K562 (cell line): ENCODE measurements around the gene GRM5.

Experiments
- POLR2A ChIP-seq: fragments of 450-650 bp; conservative IDR thresholded peaks from 2 replicates; pipeline ENCODE4 v1.6.1; 2016
- SNIP1 ChIP-seq: fragments of 450-650 bp; IDR thresholded peaks from 2 replicates; pipeline ENCODE4 v1.7.1; 2017; ENCODE audit warnings: low read depth, mild to moderate bottlenecking
- TF ChIP-seq, protein P1 (sequence below): conservative IDR thresholded peaks from 2 replicates; pipeline ENCODE4 v1.6.1; 2011; ENCODE audit warnings: low read depth, mild to moderate bottlenecking, low read length; ENCODE audit not compliant: control insufficient read depth
- TF ChIP-seq, protein P2 (sequence below), 3 experiments: IDR thresholded peaks in 2 of 3; conservative IDR thresholded peaks in 1 of 3; 2 replicates each; pipeline ENCODE4 v1.5.1; 2011 to 2012; ENCODE audit warnings: low read length in 3 of 3, mild to moderate bottlenecking in 3 of 3, control low read depth in 2 of 3, improper control_type of control experiment in 1 of 3, inconsistent platforms in 1 of 3, low read depth in 1 of 3, mixed read lengths in 1 of 3, moderate library complexity in 1 of 3; ENCODE audit not compliant: insufficient read depth in 2 of 3
- TF ChIP-seq, protein P3 (sequence below): sonication (generic); formaldehyde crosslinking; IDR thresholded peaks from 2 replicates; pipeline ENCODE4 v1.8.0; 2023; ENCODE audit warnings: mild to moderate bottlenecking, missing genetic modification reagents
- TF ChIP-seq, protein P4 (sequence below): sonication (generic); formaldehyde crosslinking; IDR thresholded peaks from 2 replicates; pipeline ENCODE4 v1.9.0; 2022; ENCODE audit warnings: mild to moderate bottlenecking, missing genetic modification reagents
- TF ChIP-seq, protein P5 (sequence below): fragments of 450-650 bp; formaldehyde crosslinking; IDR thresholded peaks from 2 replicates; pipeline ENCODE4 v1.4.0; 2022; ENCODE audit warnings: missing genetic modification characterization

DNA sequence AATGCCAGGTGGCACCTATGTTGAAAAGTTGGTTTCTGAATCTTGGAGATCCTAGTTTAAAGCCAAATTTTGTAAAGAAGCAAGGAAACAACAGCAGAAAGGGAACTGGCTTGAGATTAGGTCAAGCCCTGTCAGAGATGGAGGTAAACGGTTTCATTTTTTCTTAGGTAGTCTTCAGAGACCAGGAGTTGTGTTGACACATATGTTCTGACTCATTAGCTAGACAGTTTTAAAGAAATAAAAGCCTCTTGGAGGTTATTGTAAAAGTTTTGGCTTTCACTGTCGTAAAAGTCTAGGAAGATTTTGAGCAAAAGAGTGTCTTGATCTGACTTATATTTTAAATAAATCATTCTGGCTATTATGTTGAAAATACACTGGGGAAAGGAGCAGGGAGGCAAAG, 576.8 kb downstream of the GRM5 start:
- TF ChIP-seq, protein P1, sequence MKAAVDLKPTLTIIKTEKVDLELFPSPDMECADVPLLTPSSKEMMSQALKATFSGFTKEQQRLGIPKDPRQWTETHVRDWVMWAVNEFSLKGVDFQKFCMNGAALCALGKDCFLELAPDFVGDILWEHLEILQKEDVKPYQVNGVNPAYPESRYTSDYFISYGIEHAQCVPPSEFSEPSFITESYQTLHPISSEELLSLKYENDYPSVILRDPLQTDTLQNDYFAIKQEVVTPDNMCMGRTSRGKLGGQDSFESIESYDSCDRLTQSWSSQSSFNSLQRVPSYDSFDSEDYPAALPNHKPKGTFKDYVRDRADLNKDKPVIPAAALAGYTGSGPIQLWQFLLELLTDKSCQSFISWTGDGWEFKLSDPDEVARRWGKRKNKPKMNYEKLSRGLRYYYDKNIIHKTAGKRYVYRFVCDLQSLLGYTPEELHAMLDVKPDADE: no peak
- TF ChIP-seq SNIP1: no peak
- TF ChIP-seq, protein P2, sequence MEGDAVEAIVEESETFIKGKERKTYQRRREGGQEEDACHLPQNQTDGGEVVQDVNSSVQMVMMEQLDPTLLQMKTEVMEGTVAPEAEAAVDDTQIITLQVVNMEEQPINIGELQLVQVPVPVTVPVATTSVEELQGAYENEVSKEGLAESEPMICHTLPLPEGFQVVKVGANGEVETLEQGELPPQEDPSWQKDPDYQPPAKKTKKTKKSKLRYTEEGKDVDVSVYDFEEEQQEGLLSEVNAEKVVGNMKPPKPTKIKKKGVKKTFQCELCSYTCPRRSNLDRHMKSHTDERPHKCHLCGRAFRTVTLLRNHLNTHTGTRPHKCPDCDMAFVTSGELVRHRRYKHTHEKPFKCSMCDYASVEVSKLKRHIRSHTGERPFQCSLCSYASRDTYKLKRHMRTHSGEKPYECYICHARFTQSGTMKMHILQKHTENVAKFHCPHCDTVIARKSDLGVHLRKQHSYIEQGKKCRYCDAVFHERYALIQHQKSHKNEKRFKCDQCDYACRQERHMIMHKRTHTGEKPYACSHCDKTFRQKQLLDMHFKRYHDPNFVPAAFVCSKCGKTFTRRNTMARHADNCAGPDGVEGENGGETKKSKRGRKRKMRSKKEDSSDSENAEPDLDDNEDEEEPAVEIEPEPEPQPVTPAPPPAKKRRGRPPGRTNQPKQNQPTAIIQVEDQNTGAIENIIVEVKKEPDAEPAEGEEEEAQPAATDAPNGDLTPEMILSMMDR (IDR thresholded peaks at IDR 0.05 in 2 of 3, conservative IDR thresholded peaks at IDR 0.05 in 1 of 3; ENCODE audit: insufficient read depth in 2 of 3, low read depth in 1 of 3, low read length in 3 of 3): no peak
- TF ChIP-seq, protein P3, sequence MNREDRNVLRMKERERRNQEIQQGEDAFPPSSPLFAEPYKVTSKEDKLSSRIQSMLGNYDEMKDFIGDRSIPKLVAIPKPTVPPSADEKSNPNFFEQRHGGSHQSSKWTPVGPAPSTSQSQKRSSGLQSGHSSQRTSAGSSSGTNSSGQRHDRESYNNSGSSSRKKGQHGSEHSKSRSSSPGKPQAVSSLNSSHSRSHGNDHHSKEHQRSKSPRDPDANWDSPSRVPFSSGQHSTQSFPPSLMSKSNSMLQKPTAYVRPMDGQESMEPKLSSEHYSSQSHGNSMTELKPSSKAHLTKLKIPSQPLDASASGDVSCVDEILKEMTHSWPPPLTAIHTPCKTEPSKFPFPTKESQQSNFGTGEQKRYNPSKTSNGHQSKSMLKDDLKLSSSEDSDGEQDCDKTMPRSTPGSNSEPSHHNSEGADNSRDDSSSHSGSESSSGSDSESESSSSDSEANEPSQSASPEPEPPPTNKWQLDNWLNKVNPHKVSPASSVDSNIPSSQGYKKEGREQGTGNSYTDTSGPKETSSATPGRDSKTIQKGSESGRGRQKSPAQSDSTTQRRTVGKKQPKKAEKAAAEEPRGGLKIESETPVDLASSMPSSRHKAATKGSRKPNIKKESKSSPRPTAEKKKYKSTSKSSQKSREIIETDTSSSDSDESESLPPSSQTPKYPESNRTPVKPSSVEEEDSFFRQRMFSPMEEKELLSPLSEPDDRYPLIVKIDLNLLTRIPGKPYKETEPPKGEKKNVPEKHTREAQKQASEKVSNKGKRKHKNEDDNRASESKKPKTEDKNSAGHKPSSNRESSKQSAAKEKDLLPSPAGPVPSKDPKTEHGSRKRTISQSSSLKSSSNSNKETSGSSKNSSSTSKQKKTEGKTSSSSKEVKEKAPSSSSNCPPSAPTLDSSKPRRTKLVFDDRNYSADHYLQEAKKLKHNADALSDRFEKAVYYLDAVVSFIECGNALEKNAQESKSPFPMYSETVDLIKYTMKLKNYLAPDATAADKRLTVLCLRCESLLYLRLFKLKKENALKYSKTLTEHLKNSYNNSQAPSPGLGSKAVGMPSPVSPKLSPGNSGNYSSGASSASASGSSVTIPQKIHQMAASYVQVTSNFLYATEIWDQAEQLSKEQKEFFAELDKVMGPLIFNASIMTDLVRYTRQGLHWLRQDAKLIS (CRISPR knock-in tag): no peak
- TF ChIP-seq, protein P4, sequence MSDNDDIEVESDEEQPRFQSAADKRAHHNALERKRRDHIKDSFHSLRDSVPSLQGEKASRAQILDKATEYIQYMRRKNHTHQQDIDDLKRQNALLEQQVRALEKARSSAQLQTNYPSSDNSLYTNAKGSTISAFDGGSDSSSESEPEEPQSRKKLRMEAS: no peak
- TF ChIP-seq, protein P5, sequence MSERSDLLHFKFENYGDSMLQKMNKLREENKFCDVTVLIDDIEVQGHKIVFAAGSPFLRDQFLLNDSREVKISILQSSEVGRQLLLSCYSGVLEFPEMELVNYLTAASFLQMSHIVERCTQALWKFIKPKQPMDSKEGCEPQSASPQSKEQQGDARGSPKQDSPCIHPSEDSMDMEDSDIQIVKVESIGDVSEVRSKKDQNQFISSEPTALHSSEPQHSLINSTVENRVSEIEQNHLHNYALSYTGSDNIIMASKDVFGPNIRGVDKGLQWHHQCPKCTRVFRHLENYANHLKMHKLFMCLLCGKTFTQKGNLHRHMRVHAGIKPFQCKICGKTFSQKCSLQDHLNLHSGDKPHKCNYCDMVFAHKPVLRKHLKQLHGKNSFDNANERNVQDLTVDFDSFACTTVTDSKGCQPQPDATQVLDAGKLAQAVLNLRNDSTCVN (CRISPR knock-in tag): no peak
- no peak for TF ChIP-seq POLR2A
